GM23338 (cell line): Measurements from ENCODE around the gene LCE1E. TPM values are rescaled to one million over a fixed set of nuclear protein-coding genes. Genes with fewer than 3 reads are reported as not detected.

Experiments
- ATAC-seq: fragments of 200-7000 bp; cut with Tn5 transposase; 3 replicates; pipeline ENCODE4 v1.9.1; 2020
- DNase-seq: peaks from one replicate; pipeline ENCODE4 v3.0.0-alpha.2; 2015; ENCODE audit warnings: low spot score
- H2AFZ ChIP-seq: fragments of 200-600 bp; sonication (generic); 2 replicates; pipeline ENCODE4 v1.8.0; 2016; ENCODE audit warnings: antibody characterized with exemption, mild to moderate bottlenecking, moderate library complexity
- H3F3A ChIP-seq: fragments of 200-600 bp; sonication (generic); replicated peaks from 2 replicates; pipeline ENCODE4 v1.8.0; 2017; ENCODE audit warnings: antibody characterized with exemption, mixed run types, low read depth
- H3K27ac ChIP-seq: fragments of 200-600 bp; sonication (generic); 2 replicates; pipeline ENCODE4 v1.6.1; 2016; ENCODE audit warnings: low read depth
- H3K27me3 ChIP-seq: fragments of 200-600 bp; sonication (generic); 2 replicates; pipeline ENCODE4 v1.8.0; 2016; ENCODE audit warnings: mild to moderate bottlenecking, mixed run types, moderate library complexity; ENCODE audit not compliant: insufficient read depth
- H3K36me3 ChIP-seq: fragments of 200-600 bp; sonication (generic); 2 replicates; pipeline ENCODE4 v1.8.0; 2016; ENCODE audit warnings: mild to moderate bottlenecking; ENCODE audit not compliant: insufficient read depth
- H3K4me1 ChIP-seq: fragments of 200-600 bp; sonication (generic); 2 replicates; pipeline ENCODE4 v1.8.0; 2016; ENCODE audit warnings: mild to moderate bottlenecking, moderate library complexity; ENCODE audit not compliant: insufficient read depth
- H3K4me2 ChIP-seq: fragments of 200-600 bp; sonication (generic); 2 replicates; pipeline ENCODE4 v1.7.1; 2017; ENCODE audit warnings: mixed run types
- H3K4me3 ChIP-seq: fragments of 200-600 bp; sonication (generic); 2 replicates; pipeline ENCODE4 v1.6.1; 2016; ENCODE audit warnings: mixed run types
- H3K79me2 ChIP-seq: fragments of 200-600 bp; sonication (generic); replicated peaks from 2 replicates; pipeline ENCODE4 v1.8.0; 2017; ENCODE audit warnings: mild to moderate bottlenecking; ENCODE audit not compliant: insufficient read depth
- H3K9me2 ChIP-seq: fragments of 200-600 bp; sonication (generic); 2 replicates; pipeline ENCODE4 v1.8.0; 2017; ENCODE audit not compliant: insufficient read depth
- H4K20me1 ChIP-seq: fragments of 200-600 bp; sonication (generic); replicated peaks from 2 replicates; pipeline ENCODE4 v1.8.0; 2017; ENCODE audit warnings: mild to moderate bottlenecking; ENCODE audit not compliant: insufficient read depth
- H3K27ac Mint-ChIP-seq: 2 replicates; pipeline ENCODE4 v1.8.0; 2020; ENCODE audit warnings: inconsistent platforms, mild to moderate bottlenecking, moderate library complexity, mixed read lengths
- H3K27me3 Mint-ChIP-seq: 3 replicates; pipeline ENCODE4 v1.8.0; 2022; ENCODE audit warnings: low read depth, mild to moderate bottlenecking, moderate library complexity, mixed read lengths, inconsistent platforms; ENCODE audit not compliant: insufficient read depth, poor library complexity
- H3K36me3 Mint-ChIP-seq: 3 replicates; pipeline ENCODE4 v1.8.0; 2021; ENCODE audit warnings: low read depth, mild to moderate bottlenecking, inconsistent platforms, moderate library complexity, mixed read lengths
- H3K4me1 Mint-ChIP-seq: 3 replicates; pipeline ENCODE4 v1.8.0; 2020; ENCODE audit warnings: mild to moderate bottlenecking, inconsistent platforms, mixed read lengths
- H3K4me3 Mint-ChIP-seq: 3 replicates; pipeline ENCODE4 v1.8.0; 2021; ENCODE audit warnings: moderate library complexity, mild to moderate bottlenecking, inconsistent platforms, mixed read lengths
- H3K9me3 Mint-ChIP-seq: 3 replicates; pipeline ENCODE4 v1.8.0; 2020; ENCODE audit warnings: moderate library complexity, mild to moderate bottlenecking, inconsistent platforms, mixed read lengths
- CREB1 ChIP-seq: fragments of 250-450 bp; sonication (Bioruptor Pico); IDR thresholded peaks from 2 replicates; pipeline ENCODE4 v1.5.0; 2020; ENCODE audit warnings: low read depth, mild to moderate bottlenecking, moderate library complexity
- CTCF ChIP-seq, 2 experiments: fragments of 200-600 bp in 1 of 2; sonication (generic) in 1 of 2; conservative IDR thresholded peaks; 2 replicates each; pipeline versions ENCODE4 v1.5.1 to v1.6.1; 2016 to 2017; ENCODE audit warnings: antibody characterized with exemption in 2 of 2, low read depth in 2 of 2, mild to moderate bottlenecking in 2 of 2, moderate library complexity in 1 of 2
- ETS1 ChIP-seq: IDR thresholded peaks from 2 replicates; pipeline ENCODE4 v1.6.1; 2016; ENCODE audit warnings: antibody characterized with exemption
- EZH2 ChIP-seq: fragments of 200-600 bp; sonication (generic); IDR thresholded peaks from one replicate; pipeline ENCODE4 v1.8.0; 2017; ENCODE audit warnings: antibody characterized with exemption, mild to moderate bottlenecking, low read depth; ENCODE audit not compliant: unreplicated experiment
- EZH2phosphoT487 ChIP-seq: fragments of 200-600 bp; sonication (generic); IDR thresholded peaks from one replicate; pipeline ENCODE4 v1.8.1; 2018; ENCODE audit warnings: antibody characterized with exemption; ENCODE audit not compliant: unreplicated experiment
- JUNB ChIP-seq: IDR thresholded peaks from one replicate; pipeline ENCODE4 v1.6.1; 2016; ENCODE audit warnings: antibody characterized with exemption; ENCODE audit not compliant: unreplicated experiment
- NANOG ChIP-seq: IDR thresholded peaks from 2 replicates; pipeline ENCODE4 v1.6.1; 2016; ENCODE audit warnings: antibody characterized with exemption, borderline replicate concordance
- POLR2AphosphoS5 ChIP-seq: IDR thresholded peaks from 2 replicates; pipeline ENCODE4 v1.6.1; 2016; ENCODE audit warnings: antibody characterized with exemption, low read depth
- STAT1 ChIP-seq: IDR thresholded peaks from one replicate; pipeline ENCODE4 v1.6.1; 2016; ENCODE audit warnings: antibody characterized with exemption; ENCODE audit not compliant: unreplicated experiment
- ZNF114 ChIP-seq: fragments of 250-450 bp; sonication (Bioruptor Pico); IDR thresholded peaks from 2 replicates; pipeline ENCODE4 v1.5.0; 2020; ENCODE audit warnings: mild to moderate bottlenecking, moderate library complexity
- ZNF331 ChIP-seq: fragments of 250-450 bp; sonication (Bioruptor Pico); IDR thresholded peaks from 2 replicates; pipeline ENCODE4 v1.5.0; 2020; ENCODE audit warnings: low read depth, mild to moderate bottlenecking, moderate library complexity
- polyA plus RNA-seq: library from polyadenylated mRNA; unstranded; fragments of >200 nt; fragmentation: Nextera tagmentation; extraction: Ambion mirVana; gene quantifications from 2 replicates; pipeline ENCODE4 v1.2.1, GENCODE V29; 2016
- total RNA-seq: library from RNA; depleted of rRNA; stranded (reverse); fragments of >200 nt; shearing (Covaris generic); gene quantifications from 2 replicates; pipeline ENCODE4 v1.2.3, GENCODE V29; 2014
- TF ChIP-seq, protein P1 (sequence below): fragments of 250-450 bp; sonication (Bioruptor Pico); IDR thresholded peaks from 2 replicates; pipeline ENCODE4 v1.5.0; 2020; ENCODE audit warnings: mild to moderate bottlenecking, moderate library complexity

Gene LCE1E
- total and polyA plus RNA-seq, 2 experiments from 2014 or later, result not detected

DNA sequence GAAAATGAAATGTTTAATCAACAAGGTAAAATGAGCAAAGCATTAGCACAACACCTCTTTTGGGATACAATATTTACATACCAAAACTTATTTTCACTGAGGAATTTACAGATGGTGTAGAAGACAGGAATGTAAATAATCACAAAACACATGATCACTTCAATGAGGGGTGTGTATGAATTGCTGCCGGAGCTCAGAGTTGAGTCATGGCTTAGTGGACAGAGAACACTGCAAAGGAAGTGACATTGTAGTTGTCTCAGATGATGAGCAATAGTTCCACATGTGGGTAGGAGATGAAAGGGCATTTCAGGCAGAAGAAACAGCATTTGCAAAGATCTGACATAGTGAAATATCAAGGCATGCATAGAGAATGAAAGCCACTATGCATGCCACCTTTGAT lies 33.8 kb upstream of the LCE1E start:
- ATAC-seq, result no peak
- no peaks in the 10 kb centered on the region for H3K27me3 Mint-ChIP-seq
- no peaks in the 10 kb centered on the region for H3K36me3 Mint-ChIP-seq
- TF ChIP-seq ZNF114 (no peak), ZNF331 (CRISPR knock-in tag) (no peak), POLR2AphosphoS5 (no peak), EZH2phosphoT487 (no peak), EZH2 (no peak), ETS1 (no peak), STAT1 (no peak), JUNB (no peak), NANOG (no peak), CREB1 (CRISPR knock-in tag) (no peak), CTCF (conservative IDR thresholded peaks at IDR 0.05; ENCODE audit: low read depth in 2 of 2) (no peak)
- TF ChIP-seq, protein P1, sequence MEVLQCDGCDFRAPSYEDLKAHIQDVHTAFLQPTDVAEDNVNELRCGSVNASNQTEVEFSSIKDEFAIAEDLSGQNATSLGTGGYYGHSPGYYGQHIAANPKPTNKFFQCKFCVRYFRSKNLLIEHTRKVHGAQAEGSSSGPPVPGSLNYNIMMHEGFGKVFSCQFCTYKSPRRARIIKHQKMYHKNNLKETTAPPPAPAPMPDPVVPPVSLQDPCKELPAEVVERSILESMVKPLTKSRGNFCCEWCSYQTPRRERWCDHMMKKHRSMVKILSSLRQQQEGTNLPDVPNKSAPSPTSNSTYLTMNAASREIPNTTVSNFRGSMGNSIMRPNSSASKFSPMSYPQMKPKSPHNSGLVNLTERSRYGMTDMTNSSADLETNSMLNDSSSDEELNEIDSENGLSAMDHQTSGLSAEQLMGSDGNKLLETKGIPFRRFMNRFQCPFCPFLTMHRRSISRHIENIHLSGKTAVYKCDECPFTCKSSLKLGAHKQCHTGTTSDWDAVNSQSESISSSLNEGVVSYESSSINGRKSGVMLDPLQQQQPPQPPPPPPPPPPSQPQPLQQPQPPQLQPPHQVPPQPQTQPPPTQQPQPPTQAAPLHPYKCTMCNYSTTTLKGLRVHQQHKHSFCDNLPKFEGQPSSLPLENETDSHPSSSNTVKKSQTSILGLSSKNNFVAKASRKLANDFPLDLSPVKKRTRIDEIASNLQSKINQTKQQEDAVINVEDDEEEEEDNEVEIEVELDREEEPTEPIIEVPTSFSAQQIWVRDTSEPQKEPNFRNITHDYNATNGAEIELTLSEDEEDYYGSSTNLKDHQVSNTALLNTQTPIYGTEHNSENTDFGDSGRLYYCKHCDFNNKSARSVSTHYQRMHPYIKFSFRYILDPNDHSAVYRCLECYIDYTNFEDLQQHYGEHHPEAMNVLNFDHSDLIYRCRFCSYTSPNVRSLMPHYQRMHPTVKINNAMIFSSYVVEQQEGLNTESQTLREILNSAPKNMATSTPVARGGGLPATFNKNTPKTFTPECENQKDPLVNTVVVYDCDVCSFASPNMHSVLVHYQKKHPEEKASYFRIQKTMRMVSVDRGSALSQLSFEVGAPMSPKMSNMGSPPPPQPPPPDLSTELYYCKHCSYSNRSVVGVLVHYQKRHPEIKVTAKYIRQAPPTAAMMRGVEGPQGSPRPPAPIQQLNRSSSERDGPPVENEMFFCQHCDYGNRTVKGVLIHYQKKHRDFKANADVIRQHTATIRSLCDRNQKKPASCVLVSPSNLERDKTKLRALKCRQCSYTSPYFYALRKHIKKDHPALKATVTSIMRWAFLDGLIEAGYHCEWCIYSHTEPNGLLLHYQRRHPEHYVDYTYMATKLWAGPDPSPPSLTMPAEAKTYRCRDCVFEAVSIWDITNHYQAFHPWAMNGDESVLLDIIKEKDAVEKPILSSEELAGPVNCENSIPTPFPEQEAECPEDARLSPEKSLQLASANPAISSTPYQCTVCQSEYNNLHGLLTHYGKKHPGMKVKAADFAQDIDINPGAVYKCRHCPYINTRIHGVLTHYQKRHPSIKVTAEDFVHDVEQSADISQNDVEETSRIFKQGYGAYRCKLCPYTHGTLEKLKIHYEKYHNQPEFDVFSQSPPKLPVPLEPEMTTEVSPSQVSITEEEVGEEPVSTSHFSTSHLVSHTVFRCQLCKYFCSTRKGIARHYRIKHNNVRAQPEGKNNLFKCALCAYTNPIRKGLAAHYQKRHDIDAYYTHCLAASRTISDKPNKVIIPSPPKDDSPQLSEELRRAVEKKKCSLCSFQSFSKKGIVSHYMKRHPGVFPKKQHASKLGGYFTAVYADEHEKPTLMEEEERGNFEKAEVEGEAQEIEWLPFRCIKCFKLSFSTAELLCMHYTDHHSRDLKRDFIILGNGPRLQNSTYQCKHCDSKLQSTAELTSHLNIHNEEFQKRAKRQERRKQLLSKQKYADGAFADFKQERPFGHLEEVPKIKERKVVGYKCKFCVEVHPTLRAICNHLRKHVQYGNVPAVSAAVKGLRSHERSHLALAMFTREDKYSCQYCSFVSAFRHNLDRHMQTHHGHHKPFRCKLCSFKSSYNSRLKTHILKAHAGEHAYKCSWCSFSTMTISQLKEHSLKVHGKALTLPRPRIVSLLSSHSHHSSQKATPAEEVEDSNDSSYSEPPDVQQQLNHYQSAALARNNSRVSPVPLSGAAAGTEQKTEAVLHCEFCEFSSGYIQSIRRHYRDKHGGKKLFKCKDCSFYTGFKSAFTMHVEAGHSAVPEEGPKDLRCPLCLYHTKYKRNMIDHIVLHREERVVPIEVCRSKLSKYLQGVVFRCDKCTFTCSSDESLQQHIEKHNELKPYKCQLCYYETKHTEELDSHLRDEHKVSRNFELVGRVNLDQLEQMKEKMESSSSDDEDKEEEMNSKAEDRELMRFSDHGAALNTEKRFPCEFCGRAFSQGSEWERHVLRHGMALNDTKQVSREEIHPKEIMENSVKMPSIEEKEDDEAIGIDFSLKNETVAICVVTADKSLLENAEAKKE, result no peak
- Histone ChIP-seq H3K27me3 (no peaks in the 10 kb centered on the region), H3K4me2 (no peak overlapping the region), H3K27ac (no peak overlapping the region), H3F3A (no peaks in the 10 kb centered on the region), H3K4me1 (no peaks in the 10 kb centered on the region; the same call in 1 of the 2 replicates), H3K36me3 (no peaks in the 10 kb centered on the region), H4K20me1 (no peaks in the 10 kb centered on the region; the same call in 1 of the 2 replicates), H3K79me2 (no peaks in the 10 kb centered on the region), H3K4me3 (no peak overlapping the region), H3K9me2 (0 out of 2 replicates have a peak, but pooled peaks cover 5% of the 10 kb centered on the region), H2AFZ (no peak overlapping the region)
- H3K4me1 Mint-ChIP-seq, result peaks cover 11% of the 10 kb centered on the region; the same call in 2 of the 3 replicates
- no peak overlapping the region for H3K27ac Mint-ChIP-seq
- no peak for DNase-seq
- no peaks in the 10 kb centered on the region for H3K9me3 Mint-ChIP-seq
- no peak overlapping the region for H3K4me3 Mint-ChIP-seq
